ENCODE data around the gene TPI1.

Gene TPI1

DNA sequence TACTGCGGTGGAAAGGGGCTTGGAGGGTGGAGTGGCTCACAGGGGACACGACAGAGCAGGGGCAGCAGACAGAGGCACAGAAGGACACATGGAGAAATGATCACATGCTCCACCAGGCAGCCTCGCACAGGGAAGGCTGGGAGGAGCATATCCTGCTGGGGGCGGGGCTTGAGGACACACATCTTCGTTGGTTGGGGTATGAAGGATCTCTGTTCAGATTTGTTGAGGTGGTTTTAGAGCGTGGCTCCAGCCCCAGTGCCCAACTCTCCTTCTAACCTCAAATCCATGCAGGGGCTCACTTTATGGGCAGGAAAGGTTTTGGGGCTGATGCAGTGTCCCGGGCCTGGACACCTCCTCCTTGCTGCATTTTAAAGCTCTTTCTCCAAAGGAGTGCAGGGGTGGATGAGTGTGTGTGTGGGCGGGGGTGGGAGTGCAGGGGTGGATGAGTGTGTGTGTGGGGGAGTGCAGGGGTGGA is 39.9 kb upstream of the TPI1 start:
- no peak overlapping the region for H3K4me3 ChIP-seq (ENCODE audit: low read depth, low read length)
- no peak for TF ChIP-seq MYC (IDR thresholded peaks at IDR 0.05; ENCODE audit: low read depth, low read length)
- TF ChIP-seq, protein P1, sequence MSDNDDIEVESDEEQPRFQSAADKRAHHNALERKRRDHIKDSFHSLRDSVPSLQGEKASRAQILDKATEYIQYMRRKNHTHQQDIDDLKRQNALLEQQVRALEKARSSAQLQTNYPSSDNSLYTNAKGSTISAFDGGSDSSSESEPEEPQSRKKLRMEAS (IDR thresholded peaks at IDR 0.05; ENCODE audit: low read depth, low read length), result peak; percentile 65
- DNase-seq (ENCODE audit: low read depth), result peak; percentile 63

DNA sequence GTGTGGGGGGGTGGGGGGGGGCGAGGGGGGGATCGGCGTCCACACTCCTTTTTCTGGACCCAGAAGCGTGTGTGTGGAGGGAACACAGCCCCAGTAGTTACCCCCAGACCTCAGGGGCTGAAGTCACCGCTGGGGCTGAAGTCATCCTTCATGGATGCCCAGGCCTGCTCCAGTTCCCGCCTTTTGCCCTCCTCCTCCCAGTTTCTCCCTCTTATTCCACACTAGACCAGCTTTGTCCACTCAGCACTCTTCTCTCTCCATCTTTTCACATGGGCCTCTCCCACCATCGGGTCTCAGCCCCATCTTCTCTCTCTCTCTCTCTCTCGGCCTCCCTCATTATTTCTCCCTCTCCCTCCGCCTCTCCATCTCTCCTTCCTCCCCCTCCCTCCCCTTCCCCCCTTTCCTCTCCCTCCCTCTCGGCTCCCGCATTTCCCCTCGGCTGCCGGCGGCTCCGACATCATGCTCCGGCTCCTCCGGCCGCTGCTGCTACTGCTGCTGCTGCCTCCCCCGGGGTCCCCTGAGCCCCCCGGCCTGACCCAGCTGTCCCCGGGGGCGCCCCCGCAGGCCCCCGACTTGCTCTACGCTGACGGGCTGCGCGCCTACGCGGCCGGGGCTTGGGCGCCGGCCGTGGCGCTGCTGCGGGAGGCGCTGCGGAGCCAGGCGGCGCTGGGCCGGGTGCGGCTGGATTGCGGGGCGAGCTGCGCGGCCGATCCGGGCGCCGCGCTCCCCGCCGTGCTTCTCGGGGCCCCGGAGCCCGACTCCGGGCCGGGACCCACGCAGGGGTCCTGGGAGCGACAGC is 39.1 kb upstream of the TPI1 start, which contains the start of gene P3H3:
TSS of gene P3H3 (plus strand) at position 426 of the 799 bp plus-strand sequence. CDS start at position 460, 34 bp downstream.
- peak; percentile 8 for TF ChIP-seq POLR2A (IDR thresholded peaks at IDR 0.05; ENCODE audit: extremely low read depth, insufficient read length)
- TF ChIP-seq, protein P1 (IDR thresholded peaks at IDR 0.05; ENCODE audit: low read depth, low read length), result no peak
- peak within 1 kb of the TSS; percentile 38 for H3K4me3 ChIP-seq (ENCODE audit: low read depth, low read length)

DNA sequence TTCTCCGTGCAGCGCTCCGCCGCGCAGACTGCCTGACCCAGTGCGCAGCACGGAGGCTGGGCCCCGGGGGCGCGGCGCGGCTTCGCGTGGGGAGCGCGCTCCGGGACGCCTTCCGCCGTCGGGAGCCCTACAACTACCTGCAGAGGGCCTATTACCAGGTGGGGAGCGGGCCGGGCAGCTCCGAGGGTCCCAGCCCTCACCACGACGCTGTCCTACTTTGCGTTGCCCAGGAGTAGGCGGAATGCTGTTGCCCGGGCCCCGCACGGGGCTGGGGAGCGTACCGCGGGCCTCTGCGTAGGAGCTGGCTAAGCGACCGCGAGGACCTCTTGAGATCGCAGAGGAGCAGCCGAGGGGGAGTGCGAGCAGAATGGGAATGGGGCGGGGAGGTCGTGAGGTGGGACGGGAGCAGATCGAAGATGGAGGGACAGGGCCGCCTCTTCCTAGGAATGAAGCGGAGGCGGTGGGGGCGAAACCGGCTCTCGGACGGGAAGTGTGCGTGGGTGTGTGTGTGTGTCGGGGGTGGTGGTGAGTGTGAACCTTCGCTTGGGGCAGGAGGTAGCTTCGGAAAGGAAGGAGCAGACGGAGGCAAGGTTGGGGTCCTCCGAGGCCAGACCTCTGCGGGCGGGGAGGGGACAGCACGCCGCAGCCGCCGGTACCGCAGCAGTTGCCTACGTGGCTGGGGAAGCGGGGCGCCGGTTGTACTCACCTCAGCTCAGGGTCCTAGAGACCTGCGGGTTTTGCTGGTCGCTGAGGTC is 38.4 kb upstream of the TPI1 start:
- TF ChIP-seq POLR2A (IDR thresholded peaks at IDR 0.05; ENCODE audit: extremely low read depth, insufficient read length), result peak; percentile 15
- TF ChIP-seq, protein P2, sequence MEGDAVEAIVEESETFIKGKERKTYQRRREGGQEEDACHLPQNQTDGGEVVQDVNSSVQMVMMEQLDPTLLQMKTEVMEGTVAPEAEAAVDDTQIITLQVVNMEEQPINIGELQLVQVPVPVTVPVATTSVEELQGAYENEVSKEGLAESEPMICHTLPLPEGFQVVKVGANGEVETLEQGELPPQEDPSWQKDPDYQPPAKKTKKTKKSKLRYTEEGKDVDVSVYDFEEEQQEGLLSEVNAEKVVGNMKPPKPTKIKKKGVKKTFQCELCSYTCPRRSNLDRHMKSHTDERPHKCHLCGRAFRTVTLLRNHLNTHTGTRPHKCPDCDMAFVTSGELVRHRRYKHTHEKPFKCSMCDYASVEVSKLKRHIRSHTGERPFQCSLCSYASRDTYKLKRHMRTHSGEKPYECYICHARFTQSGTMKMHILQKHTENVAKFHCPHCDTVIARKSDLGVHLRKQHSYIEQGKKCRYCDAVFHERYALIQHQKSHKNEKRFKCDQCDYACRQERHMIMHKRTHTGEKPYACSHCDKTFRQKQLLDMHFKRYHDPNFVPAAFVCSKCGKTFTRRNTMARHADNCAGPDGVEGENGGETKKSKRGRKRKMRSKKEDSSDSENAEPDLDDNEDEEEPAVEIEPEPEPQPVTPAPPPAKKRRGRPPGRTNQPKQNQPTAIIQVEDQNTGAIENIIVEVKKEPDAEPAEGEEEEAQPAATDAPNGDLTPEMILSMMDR (IDR thresholded peaks at IDR 0.05; ENCODE audit: low read depth, low read length), result no peak
- peak; percentile 33; the same call in 1 of the 2 replicates for TF ChIP-seq MYC (IDR thresholded peaks at IDR 0.05; ENCODE audit: low read depth, low read length)
- peak; percentile 54 for DNase-seq (ENCODE audit: low read depth)
- peak overlapping the region; percentile 38 for H3K4me3 ChIP-seq (ENCODE audit: low read depth, low read length)

More for the DNA sequence above, 39.1 kb upstream of the TPI1 start, which contains the start of gene P3H3:
- peak; percentile 34 for DNase-seq (ENCODE audit: low read depth)

DNA sequence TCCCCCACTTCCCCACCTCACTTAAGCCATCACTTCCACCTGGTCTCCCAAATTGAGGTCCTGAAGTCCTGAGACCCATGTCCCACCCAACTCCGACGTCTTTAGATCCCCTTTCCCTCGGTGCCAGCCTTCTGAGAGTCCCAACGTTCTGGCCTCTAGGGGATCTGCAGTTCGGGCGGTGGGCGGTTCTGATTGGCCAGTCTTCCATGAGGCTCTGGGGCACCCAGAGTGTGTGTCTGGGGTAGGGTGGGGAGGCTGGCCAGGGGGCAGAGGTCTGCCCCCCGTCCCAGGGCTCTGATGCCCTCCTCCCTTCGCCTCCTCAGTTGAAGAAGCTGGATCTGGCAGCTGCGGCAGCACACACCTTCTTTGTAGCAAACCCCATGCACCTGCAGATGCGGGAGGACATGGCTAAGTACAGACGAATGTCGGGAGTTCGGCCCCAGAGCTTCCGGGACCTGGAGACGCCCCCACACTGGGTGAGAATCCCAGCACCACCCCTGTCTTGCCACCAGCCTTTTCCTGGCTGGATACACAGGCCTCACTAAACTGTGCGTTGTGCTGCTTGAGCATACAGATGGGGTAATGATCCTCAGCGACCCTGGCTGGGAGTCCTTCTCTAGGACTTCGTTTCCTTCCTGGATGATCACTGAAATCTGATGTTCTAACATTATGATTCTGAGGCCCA is 37.7 kb upstream of the TPI1 start:
- no peak for DNase-seq (ENCODE audit: low read depth)
- no peak overlapping the region for H3K4me3 ChIP-seq (ENCODE audit: low read depth, low read length)
- TF ChIP-seq, protein P1 (IDR thresholded peaks at IDR 0.05; ENCODE audit: low read depth, low read length), result no peak
- TF ChIP-seq MYC (IDR thresholded peaks at IDR 0.05; ENCODE audit: low read depth, low read length), result no peak

DNA sequence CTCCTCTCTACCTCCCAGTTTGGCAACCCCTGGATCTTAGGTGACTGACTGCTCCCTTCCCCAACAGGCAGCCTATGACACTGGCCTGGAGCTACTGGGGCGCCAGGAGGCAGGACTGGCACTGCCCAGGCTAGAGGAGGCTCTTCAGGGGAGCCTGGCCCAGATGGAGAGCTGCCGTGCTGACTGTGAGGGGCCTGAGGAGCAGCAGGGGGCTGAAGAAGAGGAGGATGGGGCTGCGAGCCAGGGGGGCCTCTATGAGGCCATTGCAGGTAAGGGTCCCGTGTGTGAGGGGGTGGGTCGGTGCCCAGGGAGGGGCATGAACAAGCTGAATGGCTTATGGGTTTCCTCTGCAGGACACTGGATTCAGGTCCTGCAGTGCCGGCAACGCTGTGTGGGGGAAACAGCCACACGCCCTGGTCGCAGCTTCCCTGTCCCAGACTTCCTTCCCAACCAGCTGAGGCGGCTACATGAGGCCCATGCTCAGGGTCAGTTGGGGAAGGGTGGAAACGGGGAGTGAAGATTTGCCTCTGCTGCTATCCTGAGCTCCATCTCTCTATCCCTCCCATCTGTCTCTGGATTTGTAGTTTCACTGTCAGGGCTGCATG is 36.9 kb upstream of the TPI1 start:
- H3K4me3 ChIP-seq (ENCODE audit: low read depth, low read length), result no peak overlapping the region
- TF ChIP-seq POLR2A (IDR thresholded peaks at IDR 0.05; ENCODE audit: extremely low read depth, insufficient read length), result no peak
- TF ChIP-seq MYC (IDR thresholded peaks at IDR 0.05; ENCODE audit: low read depth, low read length), result no peak
- TF ChIP-seq, protein P2 (IDR thresholded peaks at IDR 0.05; ENCODE audit: low read depth, low read length), result no peak
- TF ChIP-seq, protein P1 (IDR thresholded peaks at IDR 0.05; ENCODE audit: low read depth, low read length), result no peak

DNA sequence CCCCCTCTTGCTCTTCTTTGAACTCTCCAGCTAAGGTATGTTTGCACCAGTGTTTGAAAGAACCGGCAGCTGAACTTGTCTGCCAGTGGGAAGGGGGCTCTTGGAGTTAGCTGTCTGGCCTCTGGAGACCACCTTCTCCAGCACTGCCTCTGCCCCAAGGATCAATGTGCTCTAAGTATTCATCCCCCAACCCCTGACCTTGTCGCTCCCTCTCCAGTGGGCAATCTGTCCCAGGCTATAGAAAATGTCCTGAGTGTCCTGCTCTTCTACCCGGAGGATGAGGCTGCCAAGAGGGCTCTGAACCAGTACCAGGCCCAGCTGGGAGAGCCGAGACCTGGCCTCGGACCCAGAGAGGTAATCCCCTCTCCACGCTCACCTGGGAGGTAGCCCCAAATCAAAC is 36.3 kb upstream of the TPI1 start:
- no peak for DNase-seq (ENCODE audit: low read depth)

More for the DNA sequence above, 36.9 kb upstream of the TPI1 start:
- no peak for DNase-seq (ENCODE audit: low read depth)

More for the DNA sequence above, 36.3 kb upstream of the TPI1 start:
- no peak overlapping the region for H3K4me3 ChIP-seq (ENCODE audit: low read depth, low read length)
- no peak for TF ChIP-seq POLR2A (IDR thresholded peaks at IDR 0.05; ENCODE audit: extremely low read depth, insufficient read length)
- TF ChIP-seq, protein P1 (IDR thresholded peaks at IDR 0.05; ENCODE audit: low read depth, low read length), result no peak
- TF ChIP-seq MYC (IDR thresholded peaks at IDR 0.05; ENCODE audit: low read depth, low read length), result no peak
- TF ChIP-seq, protein P2 (IDR thresholded peaks at IDR 0.05; ENCODE audit: low read depth, low read length), result no peak
